Neural progenitor cell (in vitro differentiated cells): Measurements from ENCODE around the gene BCL7B. TPM values are rescaled to one million over a fixed set of nuclear protein-coding genes. Genes with fewer than 3 reads are reported as not detected.
"Not testable (repeated sequence)": the region's sequence is repeated elsewhere in the genome, so short reads cannot be mapped to it uniquely, and the experiment has no call there.

ENCODE experiments used
- DNase-seq: peaks from one replicate; pipeline ENCODE4 v3.0.0-alpha.2; 2016; ENCODE audit warnings: low spot score
- H2AFZ ChIP-seq: fragments of 200-600 bp; sonication (generic); replicated peaks from 2 replicates; pipeline ENCODE4 v1.6.1; 2016; ENCODE audit warnings: antibody characterized with exemption
- H3F3A ChIP-seq: fragments of 200-600 bp; sonication (generic); 2 replicates; pipeline ENCODE4 v1.6.1; 2016; ENCODE audit warnings: antibody characterized with exemption, low read depth
- H3K27ac ChIP-seq: fragments of 200-600 bp; sonication (generic); 2 replicates; pipeline ENCODE4 v1.5.1; 2016; ENCODE audit warnings: mild to moderate bottlenecking
- H3K27me3 ChIP-seq: fragments of 200-600 bp; sonication (generic); 2 replicates; pipeline ENCODE4 v1.6.1; 2016; ENCODE audit warnings: mild to moderate bottlenecking, moderate library complexity
- H3K36me3 ChIP-seq: fragments of 200-600 bp; sonication (generic); 2 replicates; pipeline ENCODE4 v1.5.1; 2016
- H3K4me1 ChIP-seq: fragments of 200-600 bp; sonication (generic); 2 replicates; pipeline ENCODE4 v1.6.1; 2016; ENCODE audit warnings: mixed run types
- H3K4me2 ChIP-seq: fragments of 200-600 bp; sonication (generic); 2 replicates; pipeline ENCODE4 v1.6.1; 2016
- H3K4me3 ChIP-seq: fragments of 200-600 bp; sonication (generic); 2 replicates; pipeline ENCODE4 v1.5.1; 2016
- H3K79me2 ChIP-seq: fragments of 200-600 bp; sonication (generic); 2 replicates; pipeline ENCODE4 v1.6.1; 2016; ENCODE audit warnings: low read depth
- H3K9ac ChIP-seq: fragments of 200-600 bp; sonication (generic); 2 replicates; pipeline ENCODE4 v1.6.1; 2016
- H3K9me3 ChIP-seq: fragments of 200-600 bp; sonication (generic); 2 replicates; pipeline ENCODE4 v1.5.1; 2016; ENCODE audit warnings: low read depth
- H4K20me1 ChIP-seq: fragments of 200-600 bp; sonication (generic); 2 replicates; pipeline ENCODE4 v1.6.1; 2016; ENCODE audit warnings: low read depth
- H3K27ac Mint-ChIP-seq: 3 replicates; pipeline ENCODE4 v1.8.0; 2021; ENCODE audit warnings: mixed read lengths
- H3K27me3 Mint-ChIP-seq: 2 replicates; pipeline ENCODE4 v1.8.0; 2022; ENCODE audit warnings: low read depth, mild to moderate bottlenecking, inconsistent platforms, moderate library complexity, mixed read lengths; ENCODE audit not compliant: insufficient read depth
- H3K36me3 Mint-ChIP-seq: 3 replicates; pipeline ENCODE4 v1.8.0; 2021; ENCODE audit warnings: mixed read lengths
- H3K4me1 Mint-ChIP-seq: 3 replicates; pipeline ENCODE4 v1.8.0; 2021; ENCODE audit warnings: mixed read lengths
- H3K4me3 Mint-ChIP-seq: 3 replicates; pipeline ENCODE4 v1.8.0; 2021; ENCODE audit warnings: mild to moderate bottlenecking, moderate library complexity, mixed read lengths
- H3K9me3 Mint-ChIP-seq: 3 replicates; pipeline ENCODE4 v1.8.0; 2020; ENCODE audit warnings: mixed read lengths
- EZH2 ChIP-seq: fragments of 200-600 bp; sonication (generic); IDR thresholded peaks from 2 replicates; pipeline ENCODE4 v1.6.1; 2017; ENCODE audit warnings: antibody characterized with exemption, mild to moderate bottlenecking, moderate library complexity
- EZH2phosphoT487 ChIP-seq: fragments of 200-600 bp; sonication (generic); IDR thresholded peaks from 2 replicates; pipeline ENCODE4 v1.6.1; 2017; ENCODE audit warnings: antibody characterized with exemption
- total RNA-seq: library from RNA; depleted of rRNA; stranded (reverse); fragments of >200 nt; gene quantifications from 2 replicates; pipeline ENCODE4 v1.2.3, GENCODE V29; 2015; ENCODE audit warnings: low replicate concordance
- TF ChIP-seq, protein P1 (sequence below): fragments of 200-600 bp; sonication (generic); IDR thresholded peaks from 2 replicates; pipeline ENCODE4 v1.5.1; 2017; ENCODE audit warnings: antibody characterized with exemption, mild to moderate bottlenecking

Gene BCL7B
- total RNA-seq, 1 donor from 2014 or later = 10.4 TPM

DNA sequence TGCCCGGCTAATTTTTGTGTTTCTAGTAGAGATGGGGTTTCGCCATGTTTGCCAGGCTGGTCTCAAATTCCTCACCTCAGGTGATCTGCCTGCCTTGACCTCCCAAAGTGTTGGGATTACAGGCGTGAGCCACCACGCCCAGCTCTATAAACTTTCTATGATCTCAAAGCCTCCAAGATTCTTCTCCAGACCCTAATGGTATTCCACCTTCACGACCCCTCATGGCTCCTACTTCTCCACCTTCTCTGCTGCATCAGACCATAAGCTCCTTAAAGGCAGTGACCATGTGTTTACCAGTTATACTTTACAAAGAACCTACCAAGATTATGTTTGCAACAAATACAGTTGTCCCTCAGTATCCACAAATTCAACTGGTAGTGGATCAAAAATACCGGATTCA lies 25.3 kb downstream of the BCL7B start:
- Histone ChIP-seq H3K27ac (no peak overlapping the region), H3K27me3 (no peaks in the 10 kb centered on the region), H3K4me2 (no peak overlapping the region), H3K9me3 (no peaks in the 10 kb centered on the region), H3K36me3 (no peaks in the 10 kb centered on the region), H2AFZ (no peak overlapping the region), H3F3A (no peaks in the 10 kb centered on the region), H3K79me2 (no peaks in the 10 kb centered on the region), H3K9ac (no peak overlapping the region), H4K20me1 (no peaks in the 10 kb centered on the region), H3K4me3 (no peak overlapping the region), H3K4me1 (no peaks in the 10 kb centered on the region)
- Mint-ChIP-seq H3K4me3 (peak overlapping the region; percentile 6), H3K4me1 (peaks cover 4% of the 10 kb centered on the region), H3K9me3 (no peaks in the 10 kb centered on the region), H3K27me3 (peaks cover 2% of the 10 kb centered on the region), H3K27ac (no peak overlapping the region), H3K36me3 (peaks cover 13% of the 10 kb centered on the region)
- no peak for DNase-seq
- TF ChIP-seq EZH2phosphoT487 (no peak), EZH2 (no peak)
- TF ChIP-seq, protein P1, sequence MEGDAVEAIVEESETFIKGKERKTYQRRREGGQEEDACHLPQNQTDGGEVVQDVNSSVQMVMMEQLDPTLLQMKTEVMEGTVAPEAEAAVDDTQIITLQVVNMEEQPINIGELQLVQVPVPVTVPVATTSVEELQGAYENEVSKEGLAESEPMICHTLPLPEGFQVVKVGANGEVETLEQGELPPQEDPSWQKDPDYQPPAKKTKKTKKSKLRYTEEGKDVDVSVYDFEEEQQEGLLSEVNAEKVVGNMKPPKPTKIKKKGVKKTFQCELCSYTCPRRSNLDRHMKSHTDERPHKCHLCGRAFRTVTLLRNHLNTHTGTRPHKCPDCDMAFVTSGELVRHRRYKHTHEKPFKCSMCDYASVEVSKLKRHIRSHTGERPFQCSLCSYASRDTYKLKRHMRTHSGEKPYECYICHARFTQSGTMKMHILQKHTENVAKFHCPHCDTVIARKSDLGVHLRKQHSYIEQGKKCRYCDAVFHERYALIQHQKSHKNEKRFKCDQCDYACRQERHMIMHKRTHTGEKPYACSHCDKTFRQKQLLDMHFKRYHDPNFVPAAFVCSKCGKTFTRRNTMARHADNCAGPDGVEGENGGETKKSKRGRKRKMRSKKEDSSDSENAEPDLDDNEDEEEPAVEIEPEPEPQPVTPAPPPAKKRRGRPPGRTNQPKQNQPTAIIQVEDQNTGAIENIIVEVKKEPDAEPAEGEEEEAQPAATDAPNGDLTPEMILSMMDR = no peak

DNA sequence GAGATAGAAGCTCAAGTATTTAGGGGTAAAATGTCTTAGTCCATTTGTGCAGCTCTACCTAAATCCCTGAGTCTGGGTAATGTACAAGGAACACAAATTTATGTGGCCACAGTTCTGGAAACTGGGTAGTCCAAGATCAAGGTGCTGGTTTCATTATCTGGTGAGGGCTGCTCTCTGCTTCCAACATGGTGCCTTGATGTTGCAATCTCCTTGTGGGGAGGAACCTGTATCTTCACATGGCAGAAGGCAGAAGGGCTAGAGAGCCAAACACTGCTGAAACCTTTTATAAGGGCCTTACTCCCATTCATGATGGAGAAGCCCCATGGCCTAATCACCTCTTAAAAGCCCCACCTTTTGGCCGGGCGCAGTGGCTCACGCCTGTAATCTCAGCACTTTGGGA lies 26.7 kb downstream of the BCL7B start:
- H3K36me3 Mint-ChIP-seq = peaks cover 4% of the 10 kb centered on the region
- Histone ChIP-seq H3K27me3 (no peaks in the 10 kb centered on the region), H3F3A (peaks cover 3% of the 10 kb centered on the region), H3K4me1 (no peaks in the 10 kb centered on the region), H3K36me3 (no peaks in the 10 kb centered on the region), H3K79me2 (no peaks in the 10 kb centered on the region), H2AFZ (no peak overlapping the region), H3K27ac (no peak overlapping the region), H3K4me2 (no peak overlapping the region), H3K4me3 (no peak overlapping the region), H3K9me3 (no peaks in the 10 kb centered on the region), H4K20me1 (no peaks in the 10 kb centered on the region), H3K9ac (no peak overlapping the region)
- H3K27ac Mint-ChIP-seq = no peak overlapping the region
- TF ChIP-seq EZH2 = no peak
- TF ChIP-seq, protein P1 = no peak
- no peak for TF ChIP-seq EZH2phosphoT487
- H3K4me3 Mint-ChIP-seq = no peak overlapping the region
- DNase-seq = no peak
- H3K9me3 Mint-ChIP-seq = no peaks in the 10 kb centered on the region
- peaks cover 2% of the 10 kb centered on the region for H3K27me3 Mint-ChIP-seq
- H3K4me1 Mint-ChIP-seq = peaks cover 9% of the 10 kb centered on the region

DNA sequence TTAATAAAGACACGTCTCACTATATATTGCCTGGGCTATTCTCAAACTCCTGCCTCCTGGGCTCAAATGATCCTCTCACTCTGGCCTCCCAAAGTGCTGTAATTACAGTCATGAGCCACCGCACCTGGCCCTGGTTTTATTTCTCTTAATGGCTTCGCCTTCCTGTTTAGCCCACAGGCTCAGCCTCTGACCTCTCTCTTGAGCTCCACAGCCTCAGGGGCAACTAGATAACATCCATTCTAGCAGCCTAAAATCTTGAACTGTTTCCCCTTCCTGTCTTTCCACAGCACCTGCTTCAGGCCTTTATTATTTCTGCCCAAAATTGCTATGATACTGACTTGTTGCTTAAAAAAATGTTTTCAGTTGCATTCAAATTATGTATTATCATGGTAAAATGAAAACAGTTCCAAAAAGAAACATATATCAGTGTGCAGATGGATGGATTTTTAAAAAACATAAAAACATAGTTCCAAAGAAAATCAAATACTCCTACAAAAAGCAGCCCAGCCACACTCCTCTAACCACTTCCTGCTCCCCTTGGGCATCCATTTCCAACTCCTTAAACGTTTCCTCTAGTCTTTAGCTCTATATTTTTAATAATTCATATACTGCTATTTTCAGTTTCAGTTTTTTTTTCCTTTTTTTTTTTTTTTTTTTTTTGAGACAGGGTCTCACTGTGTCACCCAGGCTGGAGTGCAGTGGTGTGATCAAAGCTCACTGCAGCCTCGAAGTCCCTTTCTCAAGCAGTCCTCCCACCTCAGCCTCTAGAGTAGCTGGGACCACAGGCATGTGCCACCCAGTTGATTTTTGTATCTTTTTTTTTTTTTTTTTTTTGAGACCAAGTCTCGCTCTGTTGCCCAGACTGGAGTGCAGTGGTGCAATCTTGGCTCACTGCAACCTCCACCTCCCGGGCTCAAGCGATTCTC lies 30.3 kb downstream of the BCL7B start:
- Mint-ChIP-seq H3K4me1 (peaks cover 11% of the 10 kb centered on the region), H3K4me3 (no peak overlapping the region), H3K27me3 (peaks cover 5% of the 10 kb centered on the region), H3K27ac (peak overlapping the region; percentile 61), H3K36me3 (peaks cover under 1% of the 10 kb centered on the region), H3K9me3 (no peaks in the 10 kb centered on the region)
- no peaks in the 10 kb centered on the region for H3K9me3 ChIP-seq
- no peak overlapping the region for H3K4me2 ChIP-seq
- H3K27me3 ChIP-seq = no peaks in the 10 kb centered on the region
- no peaks in the 10 kb centered on the region for H4K20me1 ChIP-seq
- H3K9ac ChIP-seq = no peak overlapping the region
- TF ChIP-seq EZH2 (no peak), EZH2phosphoT487 (no peak)
- TF ChIP-seq, protein P1 = no peak
- H3K4me1 ChIP-seq = no peaks in the 10 kb centered on the region
- DNase-seq = peak; percentile 7
- H3K36me3 ChIP-seq = no peaks in the 10 kb centered on the region
- H3K79me2 ChIP-seq = peaks cover 8% of the 10 kb centered on the region
- no peak overlapping the region for H2AFZ ChIP-seq
- H3K27ac ChIP-seq = no peak overlapping the region
- no peak overlapping the region for H3K4me3 ChIP-seq
- H3F3A ChIP-seq = peaks cover 21% of the 10 kb centered on the region

DNA sequence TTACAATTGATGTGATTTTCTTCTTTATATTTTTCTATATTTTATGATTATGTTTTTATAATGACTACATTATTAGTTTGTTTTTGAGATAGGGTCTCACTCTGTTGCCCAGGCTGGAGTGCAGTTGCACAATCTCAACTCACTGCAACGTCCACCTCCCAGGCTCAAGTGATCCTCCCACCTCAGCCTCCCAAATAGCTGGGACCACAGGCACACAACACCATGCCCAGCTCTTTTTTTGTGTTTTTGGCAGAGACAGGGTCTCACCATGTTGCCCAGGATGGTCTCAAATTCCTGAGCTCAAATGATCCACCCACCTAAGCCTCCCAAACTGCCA lies 31.4 kb downstream of the BCL7B start:
- H3K4me3 ChIP-seq, H3K27ac ChIP-seq, H3K4me1 ChIP-seq, H4K20me1 ChIP-seq, H2AFZ ChIP-seq, H3K27me3 ChIP-seq, H3K27ac Mint-ChIP-seq, H3K4me2 ChIP-seq, H3K36me3 ChIP-seq, H3K9ac ChIP-seq, H3K36me3 Mint-ChIP-seq, H3K9me3 Mint-ChIP-seq, H3K9me3 ChIP-seq, DNase-seq, H3K4me3 Mint-ChIP-seq, H3K27me3 Mint-ChIP-seq: not testable (repeated sequence)
- Histone ChIP-seq H3K79me2 (peaks cover 17% of the 10 kb centered on the region), H3F3A (peaks cover 30% of the 10 kb centered on the region)
- H3K4me1 Mint-ChIP-seq = peaks cover 11% of the 10 kb centered on the region
